Dendritic cell treated with granulocyte-macrophage colony-stimulating factor and Interleukin-4, amounts not matched to agents 40 ng/mL and 50 ng/mL, for 4 days (primary cell): ENCODE data around the gene PTPRN2.

Experiments
- H3K27ac Mint-ChIP-seq: one replicate; pipeline ENCODE4 v1.8.0; 2022; ENCODE audit warnings: mild to moderate bottlenecking, mixed read lengths
- H3K27me3 Mint-ChIP-seq: one replicate; pipeline ENCODE4 v1.8.0; 2022; ENCODE audit warnings: mild to moderate bottlenecking, mixed read lengths
- H3K36me3 Mint-ChIP-seq: one replicate; pipeline ENCODE4 v1.8.0; 2022; ENCODE audit warnings: low read depth, mixed read lengths
- H3K4me1 Mint-ChIP-seq: one replicate; pipeline ENCODE4 v1.8.0; 2022; ENCODE audit warnings: low read depth, mixed read lengths
- H3K4me3 Mint-ChIP-seq: one replicate; pipeline ENCODE4 v1.8.0; 2022; ENCODE audit warnings: mild to moderate bottlenecking, moderate library complexity, mixed read lengths
- H3K9me3 Mint-ChIP-seq: one replicate; pipeline ENCODE4 v1.8.0; 2022; ENCODE audit warnings: mixed read lengths
- intact Hi-C: fragments of 100-400 bp; cut with micrococcal nuclease; formaldehyde crosslinking; loops from one replicate; pipeline ENCODE4 v1.15.0; 2022

Gene PTPRN2

GRCh38 chr7:157612009-157612663, 975.5 kb downstream of the PTPRN2 start:
- intact Hi-C loops: no loop called here
- H3K27ac Mint-ChIP-seq: no peak overlapping the region
- H3K27me3 Mint-ChIP-seq: peaks cover 38% of the 10 kb centered on the region
- H3K4me3 Mint-ChIP-seq: peak overlapping the region; percentile 77
- H3K4me1 Mint-ChIP-seq: peaks cover 6% of the 10 kb centered on the region
- no peaks in the 10 kb centered on the region for H3K9me3 Mint-ChIP-seq
- no peaks in the 10 kb centered on the region for H3K36me3 Mint-ChIP-seq

- Mint-ChIP-seq H3K27me3 (peaks cover 38% of the 10 kb centered on the region), H3K4me3 (no peak overlapping the region), H3K36me3 (no peaks in the 10 kb centered on the region), H3K9me3 (no peaks in the 10 kb centered on the region), H3K27ac (no peak overlapping the region), H3K4me1 (peaks cover 6% of the 10 kb centered on the region)
- intact Hi-C loops: no loop called here
Observed at GRCh38 chr7:157611341-157611740, 976.3 kb downstream of the PTPRN2 start.

DNA sequence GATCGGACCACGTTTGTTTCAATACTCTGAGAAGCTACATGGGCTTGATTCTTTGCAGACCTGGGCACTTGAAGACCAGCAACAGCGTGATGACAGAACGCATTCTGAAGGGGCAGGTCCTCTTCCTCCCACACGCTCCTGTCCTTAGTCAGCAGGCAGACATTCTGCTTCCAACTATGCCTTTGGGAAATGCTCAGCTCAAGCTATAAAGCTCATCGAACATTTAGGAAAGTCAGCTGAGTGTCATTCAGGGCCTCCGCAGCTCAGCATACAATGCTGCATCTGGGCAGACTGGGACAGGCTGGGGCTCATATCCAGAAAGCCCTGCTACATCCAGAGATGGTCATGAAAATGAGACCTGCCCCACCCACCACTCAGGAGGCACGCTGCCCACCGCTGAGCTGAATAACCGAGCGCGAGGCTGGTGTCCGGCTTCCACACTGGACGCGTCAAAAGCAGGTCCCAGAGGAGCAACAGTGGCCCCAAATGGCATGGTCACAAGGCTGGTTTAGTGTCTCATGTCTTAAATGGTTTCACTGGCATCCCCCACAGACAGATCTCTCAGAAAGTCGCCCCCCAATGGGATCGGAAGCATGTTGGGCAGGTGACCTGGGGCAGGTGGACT, 976.8 kb downstream of the PTPRN2 start:
- H3K4me3 Mint-ChIP-seq: no peak overlapping the region
- H3K36me3 Mint-ChIP-seq: no peaks in the 10 kb centered on the region
- peaks cover 6% of the 10 kb centered on the region for H3K4me1 Mint-ChIP-seq
- no peak overlapping the region for H3K27ac Mint-ChIP-seq
- H3K27me3 Mint-ChIP-seq: peaks cover 36% of the 10 kb centered on the region
- intact Hi-C loops: no loop called here
- H3K9me3 Mint-ChIP-seq: no peaks in the 10 kb centered on the region

DNA sequence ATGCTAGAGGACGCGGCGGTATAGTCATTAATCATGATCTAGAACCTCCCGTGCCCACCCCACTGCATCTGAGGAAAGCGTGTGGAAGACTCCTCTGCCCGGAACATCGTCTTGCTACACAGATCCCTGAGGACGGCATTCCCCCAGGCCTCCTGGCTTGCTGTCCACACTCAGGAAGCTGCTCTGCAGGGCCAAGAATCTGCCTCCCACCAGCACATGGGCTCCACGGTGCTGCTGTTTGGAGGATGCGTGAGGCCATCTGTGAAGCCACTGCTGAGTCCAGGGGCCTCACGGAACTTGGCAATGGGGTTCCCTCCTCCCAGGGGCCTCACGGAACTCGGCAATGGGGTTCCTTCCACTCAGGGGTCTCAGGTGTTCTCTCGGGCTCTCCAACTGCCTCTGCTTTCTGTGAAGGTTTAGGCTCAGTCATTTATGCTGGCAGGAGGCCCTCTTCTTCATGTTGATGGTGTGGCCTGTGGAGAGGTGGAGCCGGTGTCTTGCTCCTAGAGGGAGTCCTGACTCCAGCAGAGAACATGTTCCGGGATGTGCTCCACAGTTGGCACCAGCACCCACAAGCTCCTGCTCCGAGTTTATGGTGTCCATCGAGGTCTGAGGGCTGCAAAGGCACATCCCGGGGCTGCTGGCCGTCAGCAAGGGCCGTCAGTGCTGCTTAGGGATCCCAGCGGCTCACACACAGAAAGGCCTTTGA, 977.5 kb downstream of the PTPRN2 start:
- Mint-ChIP-seq H3K4me1 (peaks cover 6% of the 10 kb centered on the region), H3K9me3 (no peaks in the 10 kb centered on the region), H3K4me3 (no peak overlapping the region), H3K27me3 (peaks cover 31% of the 10 kb centered on the region), H3K36me3 (no peaks in the 10 kb centered on the region), H3K27ac (no peak overlapping the region)
- intact Hi-C loops: no loop called here

GRCh38 chr7:157609516-157609915, 978.1 kb downstream of the PTPRN2 start:
- Mint-ChIP-seq H3K36me3 (no peaks in the 10 kb centered on the region), H3K4me1 (peaks cover 6% of the 10 kb centered on the region), H3K4me3 (no peak overlapping the region), H3K9me3 (no peaks in the 10 kb centered on the region), H3K27ac (no peak overlapping the region), H3K27me3 (peaks cover 29% of the 10 kb centered on the region)
- intact Hi-C loops: no loop called here

DNA sequence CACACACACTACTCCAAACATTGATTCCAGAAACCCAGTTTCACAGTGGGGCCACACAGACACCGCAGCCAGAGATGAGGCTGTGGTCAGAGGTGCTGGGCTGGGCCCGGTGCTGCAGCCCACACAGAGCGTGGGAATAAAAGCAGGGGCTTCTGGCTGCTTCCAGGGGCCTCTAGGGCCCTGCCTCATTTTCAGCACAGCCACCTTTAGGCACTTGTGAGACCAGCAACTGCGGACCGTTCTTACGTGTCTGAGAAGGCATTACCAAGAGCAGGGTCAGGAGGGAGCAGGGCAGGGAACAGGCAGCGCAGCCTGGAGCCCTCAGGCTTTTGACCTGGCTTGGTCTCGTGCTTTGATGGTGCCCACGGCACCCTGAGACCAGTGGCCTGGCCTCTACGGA, 980.4 kb downstream of the PTPRN2 start:
- H3K4me1 Mint-ChIP-seq: peaks cover 1% of the 10 kb centered on the region
- no peak overlapping the region for H3K4me3 Mint-ChIP-seq
- H3K27me3 Mint-ChIP-seq: peaks cover 12% of the 10 kb centered on the region
- intact Hi-C loops: no loop called here
- H3K9me3 Mint-ChIP-seq: no peaks in the 10 kb centered on the region
- no peak overlapping the region for H3K27ac Mint-ChIP-seq
- H3K36me3 Mint-ChIP-seq: no peaks in the 10 kb centered on the region

GRCh38 chr7:157606140-157606539, 981.5 kb downstream of the PTPRN2 start:
- Mint-ChIP-seq H3K27me3 (peaks cover 5% of the 10 kb centered on the region), H3K9me3 (no peaks in the 10 kb centered on the region), H3K27ac (no peak overlapping the region), H3K4me1 (no peaks in the 10 kb centered on the region), H3K36me3 (no peaks in the 10 kb centered on the region), H3K4me3 (no peak overlapping the region)
- intact Hi-C loops: no loop called here

- Mint-ChIP-seq H3K27me3 (peaks cover 4% of the 10 kb centered on the region), H3K4me3 (no peak overlapping the region), H3K4me1 (no peaks in the 10 kb centered on the region), H3K9me3 (no peaks in the 10 kb centered on the region), H3K27ac (no peak overlapping the region), H3K36me3 (no peaks in the 10 kb centered on the region)
- intact Hi-C loops: no loop called here
Observed at GRCh38 chr7:157605638-157606037, 982.0 kb downstream of the PTPRN2 start.

GRCh38 chr7:157604661-157605381, 982.8 kb downstream of the PTPRN2 start:
- H3K36me3 Mint-ChIP-seq: no peaks in the 10 kb centered on the region
- intact Hi-C loops: no loop called here
- H3K27ac Mint-ChIP-seq: no peak overlapping the region
- no peaks in the 10 kb centered on the region for H3K9me3 Mint-ChIP-seq
- H3K27me3 Mint-ChIP-seq: peaks cover 4% of the 10 kb centered on the region
- H3K4me1 Mint-ChIP-seq: no peaks in the 10 kb centered on the region
- H3K4me3 Mint-ChIP-seq: no peak overlapping the region

GRCh38 chr7:157603716-157604115, 983.9 kb downstream of the PTPRN2 start:
- intact Hi-C loops: no loop called here
- no peaks in the 10 kb centered on the region for H3K4me1 Mint-ChIP-seq

GRCh38 chr7:157603005-157603404, 984.6 kb downstream of the PTPRN2 start:
- H3K4me1 Mint-ChIP-seq: no peaks in the 10 kb centered on the region
- peaks cover 2% of the 10 kb centered on the region for H3K27me3 Mint-ChIP-seq
- intact Hi-C loops: no loop called here
- H3K4me3 Mint-ChIP-seq: no peak overlapping the region
- H3K9me3 Mint-ChIP-seq: no peaks in the 10 kb centered on the region
- H3K36me3 Mint-ChIP-seq: no peaks in the 10 kb centered on the region
- no peak overlapping the region for H3K27ac Mint-ChIP-seq

More at GRCh38 chr7:157603716-157604115, 983.9 kb downstream of the PTPRN2 start:
- Mint-ChIP-seq H3K4me3 (no peak overlapping the region), H3K27ac (no peak overlapping the region), H3K36me3 (no peaks in the 10 kb centered on the region), H3K27me3 (peaks cover 2% of the 10 kb centered on the region), H3K9me3 (no peaks in the 10 kb centered on the region)

DNA sequence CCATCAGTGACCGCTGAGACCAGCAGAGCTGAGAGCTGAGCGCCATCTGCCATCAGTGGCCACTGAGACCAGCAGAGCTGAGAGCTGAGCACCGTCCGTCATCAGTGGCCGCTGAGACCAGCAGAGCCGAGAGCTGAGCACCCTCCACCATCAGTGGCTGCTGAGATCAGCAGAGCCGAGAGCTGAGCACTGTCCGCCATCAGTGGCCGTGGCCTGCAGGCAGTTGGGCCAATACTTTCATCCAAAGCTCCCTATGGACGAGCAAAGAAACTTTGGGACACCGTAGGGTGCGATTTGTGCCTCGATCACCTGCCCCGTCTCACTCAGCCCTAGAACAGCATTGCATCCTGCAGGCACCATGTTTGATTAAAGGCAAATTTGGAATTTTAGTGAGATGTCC, 985.0 kb downstream of the PTPRN2 start:
- intact Hi-C loops: no loop called here
- H3K4me3 Mint-ChIP-seq: no peak overlapping the region
- peaks cover 2% of the 10 kb centered on the region for H3K27me3 Mint-ChIP-seq
- H3K4me1 Mint-ChIP-seq: no peaks in the 10 kb centered on the region
- no peaks in the 10 kb centered on the region for H3K9me3 Mint-ChIP-seq
- H3K27ac Mint-ChIP-seq: no peak overlapping the region
- no peaks in the 10 kb centered on the region for H3K36me3 Mint-ChIP-seq

GRCh38 chr7:157602156-157602555, 985.5 kb downstream of the PTPRN2 start:
- no peaks in the 10 kb centered on the region for H3K9me3 Mint-ChIP-seq
- peaks cover 2% of the 10 kb centered on the region for H3K27me3 Mint-ChIP-seq
- H3K4me3 Mint-ChIP-seq: no peak overlapping the region
- H3K36me3 Mint-ChIP-seq: no peaks in the 10 kb centered on the region
- intact Hi-C loops: no loop called here
- no peak overlapping the region for H3K27ac Mint-ChIP-seq
- no peaks in the 10 kb centered on the region for H3K4me1 Mint-ChIP-seq

DNA sequence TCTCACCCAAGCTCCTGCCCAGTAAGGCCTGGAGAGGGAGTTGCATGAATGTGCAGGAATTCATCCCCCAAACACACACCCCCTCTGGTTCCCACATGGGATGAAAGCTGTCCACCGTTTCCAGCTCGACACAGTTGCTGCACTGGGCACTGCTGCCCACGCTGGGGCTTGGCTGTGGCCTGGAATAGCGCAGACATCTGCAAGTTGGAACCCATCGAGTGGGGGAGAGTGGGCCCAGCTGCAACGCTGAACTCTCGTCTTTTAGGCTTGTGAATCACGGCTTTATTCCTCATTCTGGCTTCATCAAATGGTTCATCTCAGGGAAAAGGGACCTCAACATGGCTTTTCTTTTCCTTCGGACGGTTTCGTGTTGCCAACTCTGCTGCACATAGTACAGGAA, 986.1 kb downstream of the PTPRN2 start:
- intact Hi-C loops: no loop called here
- Mint-ChIP-seq H3K36me3 (no peaks in the 10 kb centered on the region), H3K4me3 (no peak overlapping the region), H3K9me3 (no peaks in the 10 kb centered on the region), H3K4me1 (no peaks in the 10 kb centered on the region), H3K27me3 (peaks cover 2% of the 10 kb centered on the region), H3K27ac (no peak overlapping the region)
